Esophagus muscularis mucosa (tissue), 3 donors: ENCODE results near the gene CDHR2.

ENCODE experiments used
- CTCF ChIP-seq, 3 experiments: fragments of 200-600 bp in 2 of 3; fragments of 450-650 bp in 1 of 3; sonication (generic) in 2 of 3; IDR thresholded peaks; one replicate each; pipeline ENCODE4 v1.5.1; 2017 to 2019; ENCODE audit warnings: antibody characterized with exemption in 3 of 3, mild to moderate bottlenecking in 2 of 3, moderate library complexity in 1 of 3
- POLR2AphosphoS5 ChIP-seq, 2 donors: sonication (generic); formaldehyde crosslinking; IDR thresholded peaks; one replicate each; pipeline ENCODE4 v1.6.1; 2017; ENCODE audit warnings: antibody characterized with exemption in 2 of 2

GRCh38 chr5:176507911-176508310, 41.2 kb upstream of the CDHR2 start:
- TF ChIP-seq POLR2AphosphoS5 (IDR thresholded peaks at IDR 0.05) (no peak), CTCF (IDR thresholded peaks at IDR 0.05) (no peak)
